ENCODE results near the gene POR. TPM values are rescaled to one million over a fixed set of nuclear protein-coding genes. Genes with fewer than 3 reads are reported as not detected.

POR gene
- 244 TPM for total RNA-seq
- long read RNA-seq, transcript POR-218 (16 exons, 2,522 nt) = major isoform, 72 of 215 reads
- long read RNA-seq, transcript POR-222 (4 exons, 1,028 nt) = minor isoform, 8 of 215 reads
- long read RNA-seq, partial matches to known transcripts = 100 of 215 reads
- long read RNA-seq, other reads (novel, unspliced or antisense) = 34 of 215 reads

DNA sequence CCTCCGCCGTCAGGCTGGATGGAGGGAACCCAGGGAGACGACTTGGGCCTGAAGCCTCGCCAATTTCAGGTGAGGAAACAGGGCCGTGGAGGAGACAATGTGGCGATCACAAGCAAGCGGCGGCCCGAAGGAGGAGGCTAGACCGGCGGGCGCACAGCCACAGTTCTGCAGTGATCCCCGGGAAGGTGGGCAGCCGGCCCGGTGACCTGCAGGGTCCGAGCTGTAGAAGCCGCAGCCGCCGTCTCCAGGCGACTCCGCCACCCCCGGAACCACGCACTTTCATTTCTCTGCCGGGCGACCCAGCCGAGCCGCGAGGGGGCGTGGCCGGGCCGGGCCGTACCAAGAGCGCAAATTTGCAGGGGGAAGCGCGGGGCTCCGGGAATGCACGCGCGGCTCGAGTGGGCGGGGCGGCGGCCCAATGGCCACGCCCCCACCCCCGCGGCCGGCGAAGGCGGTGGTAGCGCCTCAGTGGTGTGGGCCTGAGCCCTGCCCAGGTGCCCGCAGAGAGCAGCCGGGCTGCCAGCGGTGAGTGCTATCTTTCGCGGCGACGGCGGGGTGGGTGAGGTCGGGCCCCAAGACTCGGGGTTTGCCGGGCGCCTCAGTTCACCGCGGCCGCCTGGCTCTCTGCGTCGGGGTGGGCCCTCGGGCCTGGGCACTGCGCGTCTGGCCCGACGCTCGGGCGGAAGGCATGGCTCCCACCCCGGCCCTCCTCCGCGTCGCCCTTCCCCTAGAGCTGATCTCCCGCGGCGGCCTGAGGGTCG is at the start of gene POR:
Gene POR (plus strand): TSS at position 501 of the 761 bp plus-strand sequence. CDS start 38,847 bp downstream, outside the sequence.
- H3K27ac ChIP-seq = peak within 1 kb of the TSS; percentile 96
- intact Hi-C loops (cut with DNase I) = no loop called here
- no peaks in the 10 kb centered on the region for H3K9me3 ChIP-seq
- peaks cover 44% of the 10 kb centered on the region for H3K4me1 ChIP-seq
- no peaks in the 10 kb centered on the region for H3K36me3 ChIP-seq
- ATAC-seq = peak; percentile 99 to 100
- H3K4me3 ChIP-seq = peak within 1 kb of the TSS; percentile 100
- no peaks in the 10 kb centered on the region for H3K27me3 ChIP-seq (ENCODE audit: low read depth)
- DNase-seq = peak; percentile 96
- TF ChIP-seq, protein P1, sequence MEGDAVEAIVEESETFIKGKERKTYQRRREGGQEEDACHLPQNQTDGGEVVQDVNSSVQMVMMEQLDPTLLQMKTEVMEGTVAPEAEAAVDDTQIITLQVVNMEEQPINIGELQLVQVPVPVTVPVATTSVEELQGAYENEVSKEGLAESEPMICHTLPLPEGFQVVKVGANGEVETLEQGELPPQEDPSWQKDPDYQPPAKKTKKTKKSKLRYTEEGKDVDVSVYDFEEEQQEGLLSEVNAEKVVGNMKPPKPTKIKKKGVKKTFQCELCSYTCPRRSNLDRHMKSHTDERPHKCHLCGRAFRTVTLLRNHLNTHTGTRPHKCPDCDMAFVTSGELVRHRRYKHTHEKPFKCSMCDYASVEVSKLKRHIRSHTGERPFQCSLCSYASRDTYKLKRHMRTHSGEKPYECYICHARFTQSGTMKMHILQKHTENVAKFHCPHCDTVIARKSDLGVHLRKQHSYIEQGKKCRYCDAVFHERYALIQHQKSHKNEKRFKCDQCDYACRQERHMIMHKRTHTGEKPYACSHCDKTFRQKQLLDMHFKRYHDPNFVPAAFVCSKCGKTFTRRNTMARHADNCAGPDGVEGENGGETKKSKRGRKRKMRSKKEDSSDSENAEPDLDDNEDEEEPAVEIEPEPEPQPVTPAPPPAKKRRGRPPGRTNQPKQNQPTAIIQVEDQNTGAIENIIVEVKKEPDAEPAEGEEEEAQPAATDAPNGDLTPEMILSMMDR (IDR thresholded peaks at IDR 0.05) = peak; percentile 12

DNA sequence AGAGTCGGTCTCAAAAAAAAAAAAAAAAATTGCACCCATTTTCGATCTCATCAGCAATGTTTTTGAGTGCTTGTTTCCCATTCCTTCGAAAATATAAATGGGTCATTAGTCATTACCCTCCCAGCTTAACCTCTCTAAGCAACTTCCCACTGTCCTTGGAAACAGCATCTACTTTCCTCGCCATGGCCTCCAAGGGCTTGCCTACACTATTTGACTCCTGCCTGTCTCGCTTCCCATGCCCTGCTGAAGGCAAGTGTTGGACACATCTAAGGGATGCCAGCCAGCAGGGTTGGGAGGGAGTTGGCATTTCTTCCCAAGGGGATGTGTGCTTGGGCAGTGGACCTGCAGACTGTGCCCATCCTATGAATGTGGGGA is 48.9 kb upstream of the POR start:
- H3K27me3 ChIP-seq (ENCODE audit: low read depth) = no peaks in the 10 kb centered on the region
- intact Hi-C loops (cut with DNase I) = loop anchor here (10.0 kb wide), 1 partner anchor 159 kb away; no protein-coding TSS in a partner anchor
- peaks cover 9% of the 10 kb centered on the region for H3K4me1 ChIP-seq
- ATAC-seq = peak; percentile 13 to 31
- TF ChIP-seq, protein P1 (IDR thresholded peaks at IDR 0.05) = no peak
- DNase-seq = no peak
- no peaks in the 10 kb centered on the region for H3K9me3 ChIP-seq
- no peak overlapping the region for H3K27ac ChIP-seq
- no peak overlapping the region for H3K4me3 ChIP-seq
- no peaks in the 10 kb centered on the region for H3K36me3 ChIP-seq

GRCh38 chr7:75866489-75867389 is 48.2 kb upstream of the POR start:
- DNase-seq = peak; percentile 71
- intact Hi-C loops (cut with DNase I) = loop anchor here (10.0 kb wide), 1 partner anchor 158 kb away; no protein-coding TSS in a partner anchor
- Histone ChIP-seq H3K27me3 (ENCODE audit: low read depth) (no peaks in the 10 kb centered on the region), H3K36me3 (no peaks in the 10 kb centered on the region), H3K27ac (no peak overlapping the region), H3K9me3 (no peaks in the 10 kb centered on the region), H3K4me3 (no peak overlapping the region), H3K4me1 (peaks cover 11% of the 10 kb centered on the region)
- TF ChIP-seq, protein P1 (IDR thresholded peaks at IDR 0.05) = peak; percentile 88
- peak; percentile 93 for ATAC-seq

DNA sequence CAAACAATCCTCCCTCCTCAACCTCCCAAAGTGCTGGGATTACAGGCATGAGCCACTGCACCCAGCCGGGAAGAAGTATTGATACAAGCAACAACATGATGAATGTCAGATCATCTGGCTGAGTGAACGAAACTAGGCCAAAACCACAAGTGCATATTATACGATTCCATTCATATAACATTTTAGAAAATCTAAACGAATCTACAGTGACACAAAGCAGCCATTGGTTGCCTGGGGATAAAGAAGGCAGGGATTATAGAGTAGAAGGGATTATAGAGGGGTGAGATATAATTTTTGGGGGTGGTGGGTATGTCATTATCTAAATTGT is 47.6 kb upstream of the POR start:
- Histone ChIP-seq H3K4me1 (peaks cover 17% of the 10 kb centered on the region), H3K27me3 (ENCODE audit: low read depth) (no peaks in the 10 kb centered on the region), H3K9me3 (no peaks in the 10 kb centered on the region), H3K36me3 (no peaks in the 10 kb centered on the region), H3K27ac (no peak overlapping the region), H3K4me3 (no peak overlapping the region)
- TF ChIP-seq, protein P1 (IDR thresholded peaks at IDR 0.05) = no peak
- DNase-seq (no peak), ATAC-seq (no peak)
- intact Hi-C loops (cut with DNase I) = loop anchor here (10.0 kb wide), 1 partner anchor 157 kb away; no protein-coding TSS in a partner anchor

GRCh38 chr7:75868153-75868552 is 46.8 kb upstream of the POR start:
- ATAC-seq (no peak), DNase-seq (no peak)
- peaks cover 22% of the 10 kb centered on the region for H3K4me1 ChIP-seq
- H3K36me3 ChIP-seq = no peaks in the 10 kb centered on the region
- H3K27me3 ChIP-seq (ENCODE audit: low read depth) = no peaks in the 10 kb centered on the region
- TF ChIP-seq, protein P1 (IDR thresholded peaks at IDR 0.05) = no peak
- no peak overlapping the region for H3K27ac ChIP-seq
- no peaks in the 10 kb centered on the region for H3K9me3 ChIP-seq
- intact Hi-C loops (cut with DNase I) = loop anchor here (10.0 kb wide), 1 partner anchor 157 kb away; no protein-coding TSS in a partner anchor
- no peak overlapping the region for H3K4me3 ChIP-seq

All from lower lobe of right lung (tissue), 2 donors.